Placental pericyte (primary cell): Measurements from ENCODE around the gene RGPD6. TPM values are rescaled to one million over a fixed set of nuclear protein-coding genes. Genes with fewer than 3 reads are reported as not detected.

ENCODE experiments used
- small RNA-seq: library from RNA; depleted of rRNA; stranded (forward); fragments of <200 nt; gene quantifications from one replicate; pipeline ENCODE3, GENCODE V24; 2012; ENCODE audit warnings: low replicate concordance
- total RNA-seq: library from RNA; depleted of rRNA; stranded (reverse); fragments of >200 nt; gene quantifications from 2 replicates; pipeline ENCODE4 v1.2.3, GENCODE V29; 2012

RGPD6 gene
- total RNA-seq = 23.4 and 26.2 TPM in 2 replicates

GRCh38 chr2:110576763-110577416 lies at the start of gene RGPD6:
Gene RGPD6 (minus strand): TSS chr2:110577222. CDS start chr2:110577024, 198 bp downstream.

GRCh38 chr2:110472171-110473058 lies 104.6 kb downstream of the RGPD6 start, which contains the start of gene LIMS4:
Gene LIMS4 (minus strand): TSS chr2:110472816. CDS start chr2:110472778, 38 bp downstream.

Small RNA genes within 50 kb of the gene (small RNA-seq; reads per million reads assigned to genes)
- gene AC108938.1 = not detected

Other genes starting within 250 kb of the RGPD6 start
- gene LIMS4, start 104.4 kb downstream of the RGPD6 start, total RNA-seq = 18.6 and 22.8 TPM in 2 replicates
- 2.4 and 67.9 TPM in 2 replicates for gene BUB1, start 100.8 kb upstream of the RGPD6 start, total RNA-seq
- gene ACOXL, start 155.4 kb upstream of the RGPD6 start, total RNA-seq = not detected in 2 replicates